Endothelial cell of umbilical vein (primary cell): Measurements from ENCODE around the gene GIT2.

ENCODE experiments used
- CTCF ChIP-seq, 2 donors: IDR thresholded peaks; 1 replicate in 1 of 2; 2 replicates in 1 of 2; pipeline ENCODE4 v1.5.1; 2011; ENCODE audit warnings: low read length in 2 of 2, mild to moderate bottlenecking in 2 of 2, moderate library complexity in 2 of 2, control low read depth in 1 of 2, inconsistent platforms in 1 of 2, low read depth in 1 of 2; ENCODE audit not compliant: insufficient read depth in 1 of 2; ENCODE audit errors: extremely low read depth in 1 of 2
- EZH2 ChIP-seq: IDR thresholded peaks from 2 replicates; pipeline ENCODE4 v1.6.1; 2012; ENCODE audit warnings: borderline replicate concordance, low read depth, mild to moderate bottlenecking, moderate library complexity, low read length, inconsistent platforms; ENCODE audit not compliant: severe bottlenecking
- MYC ChIP-seq: IDR thresholded peaks from one replicate; pipeline ENCODE4 v1.6.1; 2011; ENCODE audit warnings: mild to moderate bottlenecking, low read depth, low read length
- POLR2A ChIP-seq: IDR thresholded peaks from 2 replicates; pipeline ENCODE4 v1.6.1; 2012; ENCODE audit warnings: low read depth, mild to moderate bottlenecking, control low read depth, low read length
- POLR2AphosphoS5 ChIP-seq: IDR thresholded peaks from 2 replicates; pipeline ENCODE4 v1.6.1; 2012; ENCODE audit warnings: low read depth, mild to moderate bottlenecking, control low read depth, low read length, moderate library complexity; ENCODE audit not compliant: insufficient read depth

DNA sequence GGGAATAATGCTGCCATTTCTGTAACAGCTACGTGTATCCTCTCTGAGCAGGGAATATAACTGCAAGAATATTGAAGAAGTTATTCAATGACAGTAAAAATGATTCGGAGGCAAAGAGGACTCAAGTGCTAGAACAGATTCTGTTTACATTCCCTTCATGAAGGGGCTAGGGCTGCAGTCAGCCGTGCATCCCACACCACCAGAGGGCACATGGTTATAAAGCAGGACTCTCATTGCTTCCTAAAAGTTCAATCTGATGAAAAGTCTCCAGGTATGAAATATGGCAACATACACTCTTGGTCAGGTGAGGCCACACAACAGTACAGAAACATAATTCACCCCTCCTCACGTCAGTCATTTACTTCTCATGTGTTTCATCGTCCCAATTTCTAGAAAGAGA is 62.1 kb downstream of the GIT2 start:
- TF ChIP-seq POLR2AphosphoS5 (no peak), CTCF (IDR thresholded peaks at IDR 0.05; ENCODE audit: extremely low read depth in 1 of 2, insufficient read depth in 1 of 2, low read depth in 1 of 2, low read length in 2 of 2) (peak; percentile 15 to 29), POLR2A (no peak), MYC (no peak), EZH2 (no peak)
